HG02970 (cell line): ENCODE data around the gene CEP170.
"Not testable (repeated sequence)": the region's sequence is repeated elsewhere in the genome, so short reads cannot be mapped to it uniquely, and the experiment has no call there.

ENCODE experiments used
- ATAC-seq: cut with Tn5 transposase; IDR thresholded peaks from one replicate; pipeline ENCODE4 v1.9.1; 2021; ENCODE audit warnings: mild to moderate bottlenecking, moderate library complexity, moderate number of reproducible peaks; ENCODE audit not compliant: unreplicated experiment, low FRiP score

The CEP170 gene

DNA sequence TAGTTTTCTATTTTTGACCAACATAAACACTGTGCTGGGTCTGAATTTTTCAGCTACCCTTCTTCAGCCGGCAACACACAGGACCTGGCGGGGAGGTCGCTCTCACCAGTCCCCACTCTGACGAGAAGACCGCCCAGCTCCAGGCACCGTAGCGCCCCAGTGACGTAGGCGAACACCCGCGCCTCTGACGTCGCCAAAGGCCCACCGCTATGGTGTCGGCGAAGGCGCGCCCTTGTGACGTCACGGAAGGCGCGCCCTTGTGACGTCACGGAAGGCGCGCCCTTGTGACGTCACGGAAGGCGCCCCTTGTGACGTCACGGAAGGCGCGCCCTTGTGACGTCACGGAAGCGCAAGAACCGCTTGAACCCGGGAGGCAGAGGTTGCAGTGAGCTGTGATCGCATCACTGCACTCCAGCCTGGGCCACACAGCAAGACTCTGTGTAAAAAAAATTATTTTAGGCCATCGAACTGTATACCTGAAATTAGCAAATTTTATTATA is 153.5 kb downstream of the CEP170 start:
- ATAC-seq, result peak; percentile 86

DNA sequence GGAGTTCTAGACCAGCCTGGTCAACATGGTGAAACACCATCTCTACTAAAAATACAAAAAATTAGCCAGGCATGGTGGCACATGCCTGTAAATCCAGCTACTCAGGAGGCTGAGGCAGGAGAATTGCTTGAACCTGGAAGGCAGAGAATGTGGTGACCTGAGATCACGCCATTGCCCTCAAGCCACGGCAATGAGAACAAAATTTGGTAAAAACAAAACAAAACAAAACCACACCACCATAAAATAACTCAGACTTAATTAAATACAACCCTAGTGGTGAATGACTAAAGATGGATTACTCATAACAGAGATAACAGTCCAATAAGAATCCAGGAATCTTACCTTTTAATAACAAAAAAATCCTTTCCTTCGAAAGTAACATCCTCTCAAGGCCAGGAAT is 167.7 kb downstream of the CEP170 start:
- ATAC-seq, result not testable (repeated sequence)
